K562 (cell line): ENCODE results near the gene FADS6. TPM values are rescaled to one million over a fixed set of nuclear protein-coding genes. Genes with fewer than 3 reads are reported as not detected.

Experiments
- ATAC-seq: fragments of 200-7000 bp; cut with Tn5 transposase; 3 replicates; pipeline ENCODE4 v1.9.1; 2020; ENCODE audit warnings: moderate library complexity
- BruUV-seq: library from RNA; stranded (reverse); fragments of 400-500 nt; replicated peaks from 2 replicates; lab custom pipeline; 2021; lab: Mats Ljungman, UMichigan
- CTCF ChIA-PET: fragments of 300-600 bp; formaldehyde crosslinking; extraction: SDS; loops from one replicate; lab custom pipeline; 2021; ENCODE audit warnings: low intra/inter-chr PET ratio; lab: Yijun Ruan, JAX
- POLR2A ChIA-PET: fragments of 300-600, 350-650 bp; sonication (Branson Sonifier 250); formaldehyde crosslinking; extraction: SDS; loops from one replicate; lab custom pipeline; 2021; ENCODE audit warnings: antibody characterized with exemption, inconsistent platforms; lab: Yijun Ruan, JAX
- DNase-seq, 4 experiments: peaks; one replicate each; pipeline versions ENCODE4 v3.0.0 to v3.0.0-alpha.2; 2011 to 2018; ENCODE audit warnings: low spot score in 3 of 4, mixed read lengths in 3 of 4; ENCODE audit errors: extremely low read depth in 1 of 4
- FAIRE-seq: peaks from 2 replicates; lab custom pipeline; 2011; peaks lifted over from hg19 to GRCh38; lab: Jason Lieb, UNC
- H2AFZ ChIP-seq: 2 replicates; pipeline ENCODE4 v1.6.0; 2011; ENCODE audit warnings: low read depth, low read length, control low read depth, inconsistent platforms
- H3K27ac ChIP-seq: fragments of 200-600 bp; 3 replicates; pipeline ENCODE4 v1.8.0; 2011; ENCODE audit warnings: low read depth, mild to moderate bottlenecking, control low read depth, inconsistent platforms, low read length, moderate library complexity, mixed read lengths; ENCODE audit errors: extremely low read depth
- H3K27me3 ChIP-seq, 2 experiments: fragments of 300-600 bp in 1 of 2; 2 replicates in 1 of 2; 3 replicates in 1 of 2; pipeline versions ENCODE4 v1.6.0 to v1.8.0; 2011; ENCODE audit warnings: inconsistent platforms in 2 of 2, low read length in 2 of 2, mild to moderate bottlenecking in 1 of 2, mixed read lengths in 1 of 2, moderate library complexity in 1 of 2; ENCODE audit not compliant: control insufficient read depth in 2 of 2, insufficient read depth in 2 of 2
- H3K36me3 ChIP-seq: fragments of 300-600 bp; 3 replicates; pipeline ENCODE4 v1.8.0; 2011; ENCODE audit warnings: mild to moderate bottlenecking, low read length, inconsistent platforms; ENCODE audit not compliant: control insufficient read depth, insufficient read depth
- H3K4me1 ChIP-seq, 2 experiments: fragments of 200-600 bp in 1 of 2; replicated peaks in 1 of 2; 2 replicates in 1 of 2; 3 replicates in 1 of 2; pipeline versions ENCODE4 v1.5.1 to v1.8.0; 2011; ENCODE audit warnings: inconsistent platforms in 2 of 2, low read length in 2 of 2, mild to moderate bottlenecking in 1 of 2, mixed read lengths in 1 of 2, moderate library complexity in 1 of 2; ENCODE audit not compliant: control insufficient read depth in 2 of 2, insufficient read depth in 2 of 2
- H3K4me2 ChIP-seq: 2 replicates; pipeline ENCODE4 v1.6.1; 2011; ENCODE audit warnings: low read length, control low read depth, inconsistent platforms, mixed read lengths; ENCODE audit not compliant: insufficient read depth
- H3K4me3 ChIP-seq: fragments of 200-600 bp; sonication (generic), shearing (Covaris generic); 2 replicates; pipeline ENCODE4 v1.5.1; 2016; ENCODE audit warnings: control low read depth, inconsistent platforms
- H3K79me2 ChIP-seq: fragments of 200-600 bp; 3 replicates; pipeline ENCODE4 v1.8.0; 2011; ENCODE audit warnings: low read length, inconsistent platforms; ENCODE audit not compliant: control insufficient read depth, insufficient read depth
- H3K9ac ChIP-seq, 2 experiments: 2 replicates each; pipeline versions ENCODE4 v1.6.0 to v1.6.1; 2011; ENCODE audit warnings: low read depth in 2 of 2, low read length in 2 of 2, control low read depth in 1 of 2, inconsistent platforms in 1 of 2, mild to moderate bottlenecking in 1 of 2, mixed read lengths in 1 of 2; ENCODE audit not compliant: insufficient read depth in 1 of 2
- H3K9me1 ChIP-seq: one replicate; pipeline ENCODE4 v1.6.0; 2011; ENCODE audit warnings: inconsistent platforms, mild to moderate bottlenecking, low read length, moderate library complexity; ENCODE audit not compliant: control insufficient read depth, insufficient read depth
- H3K9me3 ChIP-seq: replicated peaks from 2 replicates; pipeline ENCODE4 v1.5.1; 2011; ENCODE audit warnings: low read depth, low read length, inconsistent platforms; ENCODE audit not compliant: control insufficient read depth, insufficient read depth
- H4K20me1 ChIP-seq: replicated peaks from 2 replicates; pipeline ENCODE4 v1.6.1; 2011; ENCODE audit warnings: low read length, inconsistent platforms, mixed read lengths; ENCODE audit not compliant: control insufficient read depth, insufficient read depth
- CTBP1 ChIP-seq: fragments of 450-650 bp; IDR thresholded peaks from 2 replicates; pipeline ENCODE4 v1.6.1; 2016; ENCODE audit warnings: borderline replicate concordance
- EHMT2 ChIP-seq: fragments of 450-650 bp; IDR thresholded peaks from 2 replicates; pipeline ENCODE4 v1.6.1; 2018; ENCODE audit warnings: antibody characterized with exemption
- ELF1 ChIP-seq: fragments of 200-800 bp; sonication (Bioruptor generic); IDR thresholded peaks from 2 replicates; pipeline ENCODE4 v1.6.1; 2016; ENCODE audit warnings: missing genetic modification characterization, missing compliant biosample characterization
- ESRRA ChIP-seq: fragments of 450-650 bp; IDR thresholded peaks from 2 replicates; pipeline ENCODE4 v1.6.1; 2014; ENCODE audit warnings: low read depth, mild to moderate bottlenecking, moderate library complexity, borderline replicate concordance
- ETV1 ChIP-seq: fragments of 450-650 bp; conservative IDR thresholded peaks from 2 replicates; pipeline ENCODE4 v1.6.1; 2016; ENCODE audit warnings: missing genetic modification characterization, control low read depth, low read depth, missing compliant biosample characterization
- NR3C1 ChIP-seq: sonication (generic); formaldehyde crosslinking; IDR thresholded peaks from 2 replicates; pipeline ENCODE4 v1.8.1; 2022; ENCODE audit warnings: missing genetic modification reagents
- PTTG1 ChIP-seq: fragments of 450-650 bp; IDR thresholded peaks from 2 replicates; pipeline ENCODE4 v1.6.1; 2016; ENCODE audit warnings: low read depth, mild to moderate bottlenecking, missing genetic modification characterization, missing compliant biosample characterization
- PURB ChIP-seq: sonication (generic); formaldehyde crosslinking; IDR thresholded peaks from 2 replicates; pipeline ENCODE4 v1.9.0; 2021; ENCODE audit warnings: low read depth, mild to moderate bottlenecking, missing genetic modification reagents
- ZBTB17 ChIP-seq: fragments of 450-650 bp; formaldehyde crosslinking; IDR thresholded peaks from 2 replicates; pipeline ENCODE4 v1.4.0; 2020; ENCODE audit warnings: mild to moderate bottlenecking
- ZNF143 ChIP-seq: sonication (generic); formaldehyde crosslinking; IDR thresholded peaks from 2 replicates; pipeline ENCODE4 v1.9.0; 2022; ENCODE audit warnings: mild to moderate bottlenecking, missing genetic modification reagents
- WGBS: fragments of 100-300 bp; shearing (Covaris generic); methylation state at CpG from one replicate; pipeline ENCODE4 v1.1.6; 2016; ENCODE audit warnings: low coverage, mixed read lengths; ENCODE audit not compliant: insufficient coverage; ENCODE audit errors: missing lambda C conversion rate; 5-methylcytosine and 5-hydroxymethylcytosine counted together
- in situ Hi-C: fragments of 300-500 bp; cut with MboI; formaldehyde crosslinking; loops from 4 replicates; pipeline ENCODE4 v1.15.0; 2018; ENCODE audit warnings: inconsistent platforms, mixed read lengths
- intact Hi-C: fragments of 100-400 bp; cut with micrococcal nuclease; formaldehyde crosslinking; loops from 2 replicates; pipeline ENCODE4 v1.14.2; 2022
- polyA plus RNA-seq, 8 experiments: library from polyadenylated mRNA; depleted of rRNA in 4 of 8; stranded (reverse) in 5 of 8; unstranded in 3 of 8; fragments of >200 nt; fragmentation: Nextera tagmentation in 2 of 8; fragmentation: Illumina TruSeq in 1 of 8; extraction: Ambion mirVana in 2 of 8; extraction: Trizol in 1 of 8; gene quantifications; 2 replicates each; pipeline versions ENCODE4 v1.2.1 to v1.2.3, GENCODE V29; 2011 to 2014; ENCODE audit warnings: inconsistent platforms in 1 of 8, missing spikeins in 1 of 8
- total RNA-seq, 7 experiments: library from RNA; depleted of rRNA in 6 of 7; stranded (reverse); fragments of >200 nt in 6 of 7; fragmentation: Illumina TruSeq in 2 of 7; extraction: Trizol in 2 of 7; gene quantifications; 2 replicates each; pipeline versions ENCODE4 v1.2.1 to v1.2.3, GENCODE V29; 2011 to 2021; ENCODE audit warnings: low replicate concordance in 1 of 7

FADS6 gene
- total and polyA plus RNA-seq, 9 of the 15 experiments (the other 6 are each of a cell fraction or from before 2014, with no cell fraction given): 0.18 to 0.22 TPM; not detected in 7

- peak; percentile 42; the same call in 2 of the 3 replicates for ATAC-seq
- Histone ChIP-seq H3K4me2 (peak overlapping the region; percentile 41), H3K36me3 (no peaks in the 10 kb centered on the region), H3K4me3 (no peak overlapping the region), H3K27ac (no peak overlapping the region), H3K9me3 (no peaks in the 10 kb centered on the region), H3K4me1 (peaks cover 4 to 22% of the 10 kb centered on the region in 2 experiments; a peak in 4 of 5 replicates), H3K9me1 (no peaks in the 10 kb centered on the region), H3K27me3 (peaks cover 27 to 54% of the 10 kb centered on the region in 2 experiments), H3K9ac (peak overlapping the region in 1 of 2 experiments; percentile 48; a peak in 1 of 4 replicates), H2AFZ (peak overlapping the region; percentile 22), H4K20me1 (0 out of 2 replicates have a peak, but pooled peaks cover 4% of the 10 kb centered on the region), H3K79me2 (no peaks in the 10 kb centered on the region)
- in situ Hi-C loops (no loop called here), intact Hi-C loops (no loop called here)
- DNase-seq: no peak
- ChIA-PET CTCF (interaction anchor here (0.5 kb wide), 1 partner anchor 234 kb away, joined by 4 read pairs; no protein-coding TSS in a partner anchor), POLR2A (interaction anchor here (1.0 to 1.4 kb wide), 3 partner anchors 9 to 170 kb away, joined by 3 read pairs; no protein-coding TSS in a partner anchor)
- no TSS peak for BruUV-seq
- no peak for FAIRE-seq
- 9% methylated on average over 8 of the region's 8 CpGs for WGBS
- TF ChIP-seq ZNF143 (no peak), ZBTB17 (CRISPR knock-in tag) (0 out of 2 replicates have a peak, but pooled peaks have one; percentile 19), EHMT2 (0 out of 2 replicates have a peak, but pooled peaks have one; percentile 10), NR3C1 (CRISPR knock-in tag) (no peak), PURB (CRISPR knock-in tag) (no peak), ETV1 (tag) (peak; percentile 39; the same call in 1 of the 2 replicates), ELF1 (tag) (peak; percentile 77), ESRRA (peak; percentile 81), CTBP1 (peak; percentile 19; the same call in 1 of the 2 replicates), PTTG1 (tag) (no peak)
Observed at GRCh38 chr17:74939534-74939933, 46.1 kb upstream of the FADS6 start.
